Activated T-cell treated with anti-CD3 and anti-CD28 coated beads, Interleukin-2, amount 50 U/mL, for 72 hours (primary cell): ENCODE data around the gene ITGB2. TPM values are rescaled to one million over a fixed set of nuclear protein-coding genes. Genes with fewer than 3 reads are reported as not detected.
A peak's percentile ranks its signal among the peaks of the same experiment; 100 is the strongest.

ENCODE experiments used
- ATAC-seq, 2 donors: fragments of 150-1000 bp; cut with Tn5 transposase; replicated peaks in 1 of 2; 2 replicates each; pipeline ENCODE4 v1.10.0; 2021; ENCODE audit warnings: moderate library complexity in 2 of 2, mild to moderate bottlenecking in 1 of 2
- DNase-seq, 2 donors: peaks; one replicate each; pipeline ENCODE4 v3.0.0; 2021 to 2022; ENCODE audit warnings: mixed read lengths in 1 of 2
- H3K27ac Mint-ChIP-seq: one replicate; pipeline ENCODE4 v1.8.0; 2022; ENCODE audit warnings: mild to moderate bottlenecking, moderate library complexity, mixed read lengths
- H3K27me3 Mint-ChIP-seq: one replicate; pipeline ENCODE4 v1.8.0; 2022; ENCODE audit warnings: low read depth, mixed read lengths
- H3K36me3 Mint-ChIP-seq, 2 donors: one replicate each; pipeline ENCODE4 v1.8.0; 2022; ENCODE audit warnings: mixed read lengths in 2 of 2, mild to moderate bottlenecking in 1 of 2; ENCODE audit not compliant: insufficient read depth in 2 of 2
- H3K4me1 Mint-ChIP-seq: one replicate; pipeline ENCODE4 v1.8.0; 2022; ENCODE audit warnings: low read depth, mixed read lengths
- H3K4me3 Mint-ChIP-seq, 2 donors: one replicate each; pipeline ENCODE4 v1.8.0; 2022; ENCODE audit warnings: mild to moderate bottlenecking in 2 of 2, mixed read lengths in 2 of 2, moderate library complexity in 2 of 2
- H3K9me3 Mint-ChIP-seq, 2 donors: one replicate each; pipeline ENCODE4 v1.8.0; 2022; ENCODE audit warnings: mixed read lengths in 2 of 2
- total RNA-seq, 2 donors: library from RNA; stranded (reverse); gene quantifications; one replicate each; pipeline ENCODE4 v1.2.3, GENCODE V29; 2022

ITGB2 gene
- total RNA-seq, 2 donors from 2014 or later, result 248 to 287 TPM

GRCh38 chr21:44951186-44951915, 30.7 kb upstream of the ITGB2 start:
- Mint-ChIP-seq H3K4me1 (peaks cover 4% of the 10 kb centered on the region), H3K4me3 (no peak overlapping the region), H3K27me3 (no peaks in the 10 kb centered on the region), H3K27ac (no peak overlapping the region), H3K36me3 (peaks cover 0 to 5% of the 10 kb centered on the region in 2 donors), H3K9me3 (no peaks in the 10 kb centered on the region)
- ATAC-seq, result no peak
- DNase-seq, result no peak

GRCh38 chr21:44950351-44950750, 29.7 kb upstream of the ITGB2 start:
- Mint-ChIP-seq H3K4me1 (peaks cover 4% of the 10 kb centered on the region), H3K27ac (no peak overlapping the region), H3K36me3 (peaks cover under 1 to 5% of the 10 kb centered on the region in 2 donors)

GRCh38 chr21:44949779-44950198, 29.1 kb upstream of the ITGB2 start:
- Mint-ChIP-seq H3K4me1 (peaks cover 6% of the 10 kb centered on the region), H3K9me3 (no peaks in the 10 kb centered on the region), H3K27me3 (no peaks in the 10 kb centered on the region), H3K36me3 (peaks cover 2 to 7% of the 10 kb centered on the region in 2 donors), H3K27ac (no peak overlapping the region), H3K4me3 (no peak overlapping the region)
- DNase-seq (peak; percentile 84 to 85), ATAC-seq (peak; percentile 90 to 91)

More at GRCh38 chr21:44950351-44950750, 29.7 kb upstream of the ITGB2 start:
- DNase-seq (no peak), ATAC-seq (no peak)
- Mint-ChIP-seq H3K27me3 (no peaks in the 10 kb centered on the region), H3K9me3 (no peaks in the 10 kb centered on the region), H3K4me3 (no peak overlapping the region)

GRCh38 chr21:44949161-44949778, 28.6 kb upstream of the ITGB2 start:
- Mint-ChIP-seq H3K27ac (no peak overlapping the region), H3K4me3 (no peak overlapping the region), H3K9me3 (no peaks in the 10 kb centered on the region), H3K36me3 (peaks cover 2 to 6% of the 10 kb centered on the region in 2 donors), H3K4me1 (peaks cover 11% of the 10 kb centered on the region), H3K27me3 (no peaks in the 10 kb centered on the region)
- DNase-seq (no peak), ATAC-seq (peak; percentile 18 to 22)

- no peak for ATAC-seq
Measured at GRCh38 chr21:44948426-44949120, 27.9 kb upstream of the ITGB2 start.

GRCh38 chr21:44947930-44948331, 27.2 kb upstream of the ITGB2 start:
- no peaks in the 10 kb centered on the region for H3K9me3 Mint-ChIP-seq
- peaks cover 2 to 8% of the 10 kb centered on the region in 2 donors for H3K36me3 Mint-ChIP-seq

More at GRCh38 chr21:44948426-44949120, 27.9 kb upstream of the ITGB2 start:
- Mint-ChIP-seq H3K27ac (no peak overlapping the region), H3K9me3 (no peaks in the 10 kb centered on the region), H3K4me3 (no peak overlapping the region), H3K4me1 (peaks cover 13% of the 10 kb centered on the region), H3K36me3 (peaks cover 2 to 8% of the 10 kb centered on the region in 2 donors), H3K27me3 (no peaks in the 10 kb centered on the region)
- no peak for DNase-seq

GRCh38 chr21:44947111-44947929, 26.6 kb upstream of the ITGB2 start:
- peaks cover 24% of the 10 kb centered on the region for H3K4me1 Mint-ChIP-seq
- DNase-seq, result no peak
- peaks cover 2 to 8% of the 10 kb centered on the region in 2 donors for H3K36me3 Mint-ChIP-seq
- H3K27me3 Mint-ChIP-seq, result no peaks in the 10 kb centered on the region
- H3K4me3 Mint-ChIP-seq, result no peak overlapping the region
- H3K9me3 Mint-ChIP-seq, result no peaks in the 10 kb centered on the region
- H3K27ac Mint-ChIP-seq, result no peak overlapping the region
- no peak for ATAC-seq

More at GRCh38 chr21:44947930-44948331, 27.2 kb upstream of the ITGB2 start:
- H3K4me3 Mint-ChIP-seq, result no peak overlapping the region
- ATAC-seq (no peak), DNase-seq (no peak)
- peaks cover 18% of the 10 kb centered on the region for H3K4me1 Mint-ChIP-seq
- H3K27ac Mint-ChIP-seq, result no peak overlapping the region
- no peaks in the 10 kb centered on the region for H3K27me3 Mint-ChIP-seq

GRCh38 chr21:44946254-44947041, 25.7 kb upstream of the ITGB2 start:
- Mint-ChIP-seq H3K9me3 (no peaks in the 10 kb centered on the region), H3K27ac (no peak overlapping the region), H3K4me1 (peaks cover 33% of the 10 kb centered on the region), H3K4me3 (no peak overlapping the region), H3K36me3 (peaks cover 2 to 8% of the 10 kb centered on the region in 2 donors), H3K27me3 (no peaks in the 10 kb centered on the region)
- DNase-seq (no peak), ATAC-seq (no peak)

GRCh38 chr21:44944596-44944995, 23.9 kb upstream of the ITGB2 start:
- DNase-seq (no peak), ATAC-seq (no peak)
- Mint-ChIP-seq H3K27me3 (no peaks in the 10 kb centered on the region), H3K9me3 (no peaks in the 10 kb centered on the region), H3K4me3 (no peak overlapping the region), H3K36me3 (peaks cover 6 to 13% of the 10 kb centered on the region in 2 donors), H3K27ac (no peak overlapping the region), H3K4me1 (peaks cover 42% of the 10 kb centered on the region)

- no peak for DNase-seq
- H3K4me1 Mint-ChIP-seq, result peaks cover 45% of the 10 kb centered on the region
- H3K27ac Mint-ChIP-seq, result no peak overlapping the region
- no peaks in the 10 kb centered on the region for H3K9me3 Mint-ChIP-seq
- H3K27me3 Mint-ChIP-seq, result no peaks in the 10 kb centered on the region
- H3K36me3 Mint-ChIP-seq, result peaks cover 6 to 13% of the 10 kb centered on the region in 2 donors
- no peak for ATAC-seq
- peak overlapping the region in 1 of 2 donors; percentile 8 for H3K4me3 Mint-ChIP-seq
Measured at GRCh38 chr21:44943686-44944550, 23.2 kb upstream of the ITGB2 start.

- peaks cover 46% of the 10 kb centered on the region for H3K4me1 Mint-ChIP-seq
- no peak overlapping the region for H3K27ac Mint-ChIP-seq
Measured at GRCh38 chr21:44943005-44943685, 22.4 kb upstream of the ITGB2 start.

More at GRCh38 chr21:44943005-44943685, 22.4 kb upstream of the ITGB2 start:
- H3K36me3 Mint-ChIP-seq, result peaks cover 6 to 13% of the 10 kb centered on the region in 2 donors
- DNase-seq (no peak), ATAC-seq (no peak)
- no peaks in the 10 kb centered on the region for H3K27me3 Mint-ChIP-seq
- no peaks in the 10 kb centered on the region for H3K9me3 Mint-ChIP-seq
- no peak overlapping the region for H3K4me3 Mint-ChIP-seq
